ENCODE measurements around the gene RCBTB1. TPM values are rescaled to one million over a fixed set of nuclear protein-coding genes. Genes with fewer than 3 reads are reported as not detected.

Gene RCBTB1
- total RNA-seq (10 to 100 TPM; 20.2 to 23.0 TPM), total RNA-seq (43.5 to 69.4 reads per million in 2 donors)

GRCh38 chr13:49585220-49586157 is at the start of gene RCBTB1:
Gene RCBTB1 (minus strand): TSS chr13:49585558. CDS start chr13:49567279, 18,279 bp downstream.
- Mint-ChIP-seq H3K27ac (peak within 1 kb of the TSS; percentile 92), H3K4me1 (peaks cover 36% of the 10 kb centered on the region), H3K36me3 (ENCODE audit: low read depth) (peaks cover 10% of the 10 kb centered on the region), H3K27me3 (no peaks in the 10 kb centered on the region), H3K4me3 (peak within 1 kb of the TSS; percentile 99)
- ATAC-seq: peak; percentile 95
- no peaks in the 10 kb centered on the region for H3K9me3 ChIP-seq (ENCODE audit: control insufficient read depth, low read length, poor library complexity, severe bottlenecking)
- peak; percentile 60 to 73 (median 68) for DNase-seq

- Mint-ChIP-seq H3K27me3 (no peaks in the 10 kb centered on the region), H3K27ac (no peak overlapping the region), H3K36me3 (ENCODE audit: low read depth) (no peaks in the 10 kb centered on the region), H3K4me3 (no peak overlapping the region), H3K4me1 (peaks cover 14% of the 10 kb centered on the region)
- no peak for ATAC-seq
- H3K9me3 ChIP-seq (ENCODE audit: control insufficient read depth, low read length, poor library complexity, severe bottlenecking): no peaks in the 10 kb centered on the region
- DNase-seq: no peak
Observed at GRCh38 chr13:49633710-49634109, 48.4 kb upstream of the RCBTB1 start.

GRCh38 chr13:49632156-49632555 is 46.8 kb upstream of the RCBTB1 start:
- Mint-ChIP-seq H3K36me3 (ENCODE audit: low read depth) (no peaks in the 10 kb centered on the region), H3K4me1 (peaks cover 20% of the 10 kb centered on the region), H3K27ac (no peak overlapping the region), H3K27me3 (no peaks in the 10 kb centered on the region), H3K4me3 (no peak overlapping the region)
- DNase-seq (no peak), ATAC-seq (no peak)
- H3K9me3 ChIP-seq (ENCODE audit: control insufficient read depth, low read length, poor library complexity, severe bottlenecking): no peaks in the 10 kb centered on the region

- Mint-ChIP-seq H3K4me1 (peaks cover 17% of the 10 kb centered on the region), H3K27ac (no peak overlapping the region), H3K36me3 (ENCODE audit: low read depth) (no peaks in the 10 kb centered on the region), H3K27me3 (no peaks in the 10 kb centered on the region), H3K4me3 (no peak overlapping the region)
- ATAC-seq (no peak), DNase-seq (no peak)
- no peaks in the 10 kb centered on the region for H3K9me3 ChIP-seq (ENCODE audit: control insufficient read depth, low read length, poor library complexity, severe bottlenecking)
Observed at GRCh38 chr13:49630580-49630979, 45.2 kb upstream of the RCBTB1 start.

- H3K4me1 Mint-ChIP-seq: peaks cover 12% of the 10 kb centered on the region
- no peaks in the 10 kb centered on the region for H3K36me3 Mint-ChIP-seq (ENCODE audit: low read depth)
- no peak overlapping the region for H3K4me3 Mint-ChIP-seq
- no peaks in the 10 kb centered on the region for H3K27me3 Mint-ChIP-seq
- DNase-seq (no peak), ATAC-seq (no peak)
- H3K9me3 ChIP-seq (ENCODE audit: control insufficient read depth, low read length, poor library complexity, severe bottlenecking): no peaks in the 10 kb centered on the region
- H3K27ac Mint-ChIP-seq: no peak overlapping the region
Observed at GRCh38 chr13:49629947-49630346, 44.6 kb upstream of the RCBTB1 start.

GRCh38 chr13:49629196-49629938 is 44.0 kb upstream of the RCBTB1 start:
- DNase-seq (no peak), ATAC-seq (no peak)
- Mint-ChIP-seq H3K36me3 (ENCODE audit: low read depth) (no peaks in the 10 kb centered on the region), H3K27ac (peak overlapping the region; percentile 49), H3K4me3 (no peak overlapping the region), H3K27me3 (no peaks in the 10 kb centered on the region), H3K4me1 (peaks cover 10% of the 10 kb centered on the region)
- no peaks in the 10 kb centered on the region for H3K9me3 ChIP-seq (ENCODE audit: control insufficient read depth, low read length, poor library complexity, severe bottlenecking)

- no peaks in the 10 kb centered on the region for H3K36me3 Mint-ChIP-seq (ENCODE audit: low read depth)
- H3K27me3 Mint-ChIP-seq: no peaks in the 10 kb centered on the region
- peaks cover 6% of the 10 kb centered on the region for H3K4me1 Mint-ChIP-seq
- H3K27ac Mint-ChIP-seq: peak within 1 kb of the TSS; percentile 49
- ATAC-seq: peak; percentile 83
- peak in 2 of 3 donors; percentile 17 to 25 for DNase-seq
- peak within 1 kb of the TSS; percentile 88 for H3K4me3 Mint-ChIP-seq
- H3K9me3 ChIP-seq (ENCODE audit: control insufficient read depth, low read length, poor library complexity, severe bottlenecking): no peaks in the 10 kb centered on the region
Observed at GRCh38 chr13:49627831-49628652, 42.7 kb upstream of the RCBTB1 start, which contains the start of gene ARL11. Gene ARL11 (plus strand): TSS chr13:49628507. CDS start chr13:49630448, 1,941 bp downstream.

- Mint-ChIP-seq H3K36me3 (ENCODE audit: low read depth) (no peaks in the 10 kb centered on the region), H3K27me3 (peaks cover 4% of the 10 kb centered on the region), H3K27ac (no peak overlapping the region), H3K4me1 (peaks cover 6% of the 10 kb centered on the region), H3K4me3 (no peak overlapping the region)
- H3K9me3 ChIP-seq (ENCODE audit: control insufficient read depth, low read length, poor library complexity, severe bottlenecking): no peaks in the 10 kb centered on the region
- no peak for ATAC-seq
- DNase-seq: no peak
Observed at GRCh38 chr13:49625392-49626079, 40.2 kb upstream of the RCBTB1 start.

- H3K27me3 Mint-ChIP-seq: peaks cover 4% of the 10 kb centered on the region
- ATAC-seq: no peak
- H3K4me1 Mint-ChIP-seq: peaks cover 6% of the 10 kb centered on the region
- no peak overlapping the region for H3K4me3 Mint-ChIP-seq
- no peaks in the 10 kb centered on the region for H3K36me3 Mint-ChIP-seq (ENCODE audit: low read depth)
- H3K27ac Mint-ChIP-seq: no peak overlapping the region
- no peaks in the 10 kb centered on the region for H3K9me3 ChIP-seq (ENCODE audit: control insufficient read depth, low read length, poor library complexity, severe bottlenecking)
- DNase-seq: no peak
Observed at GRCh38 chr13:49624229-49624628, 38.9 kb upstream of the RCBTB1 start.

- no peak overlapping the region for H3K4me3 Mint-ChIP-seq
- DNase-seq (no peak), ATAC-seq (no peak)
- no peaks in the 10 kb centered on the region for H3K4me1 Mint-ChIP-seq
- H3K27ac Mint-ChIP-seq: no peak overlapping the region
- no peaks in the 10 kb centered on the region for H3K36me3 Mint-ChIP-seq (ENCODE audit: low read depth)
- H3K27me3 Mint-ChIP-seq: peaks cover 11% of the 10 kb centered on the region
- no peaks in the 10 kb centered on the region for H3K9me3 ChIP-seq (ENCODE audit: control insufficient read depth, low read length, poor library complexity, severe bottlenecking)
Observed at GRCh38 chr13:49622174-49622946, 37.0 kb upstream of the RCBTB1 start.

GRCh38 chr13:49620170-49620621 is 34.8 kb upstream of the RCBTB1 start:
- no peak overlapping the region for H3K4me3 Mint-ChIP-seq
- no peaks in the 10 kb centered on the region for H3K9me3 ChIP-seq (ENCODE audit: control insufficient read depth, low read length, poor library complexity, severe bottlenecking)
- DNase-seq (no peak), ATAC-seq (no peak)
- peaks cover 11% of the 10 kb centered on the region for H3K27me3 Mint-ChIP-seq
- H3K4me1 Mint-ChIP-seq: no peaks in the 10 kb centered on the region
- H3K36me3 Mint-ChIP-seq (ENCODE audit: low read depth): no peaks in the 10 kb centered on the region
- H3K27ac Mint-ChIP-seq: peak overlapping the region; percentile 11

- ATAC-seq (no peak), DNase-seq (no peak)
- Mint-ChIP-seq H3K4me3 (no peak overlapping the region), H3K27me3 (peaks cover 10% of the 10 kb centered on the region), H3K27ac (no peak overlapping the region), H3K4me1 (no peaks in the 10 kb centered on the region), H3K36me3 (ENCODE audit: low read depth) (no peaks in the 10 kb centered on the region)
- no peaks in the 10 kb centered on the region for H3K9me3 ChIP-seq (ENCODE audit: control insufficient read depth, low read length, poor library complexity, severe bottlenecking)
Observed at GRCh38 chr13:49616676-49617065, 31.3 kb upstream of the RCBTB1 start.
